SK-N-DZ (cell line): ENCODE data around the gene FCRL6.

Source experiments
- DNase-seq: peaks from one replicate; pipeline ENCODE4 v3.0.0-alpha.2; 2015; ENCODE audit warnings: low spot score
- small RNA-seq, 2 experiments: library from RNA; depleted of rRNA; stranded (forward); fragments of <200 nt; gene quantifications; one replicate each; pipeline ENCODE3, GENCODE V24; 2014

The FCRL6 gene

DNA sequence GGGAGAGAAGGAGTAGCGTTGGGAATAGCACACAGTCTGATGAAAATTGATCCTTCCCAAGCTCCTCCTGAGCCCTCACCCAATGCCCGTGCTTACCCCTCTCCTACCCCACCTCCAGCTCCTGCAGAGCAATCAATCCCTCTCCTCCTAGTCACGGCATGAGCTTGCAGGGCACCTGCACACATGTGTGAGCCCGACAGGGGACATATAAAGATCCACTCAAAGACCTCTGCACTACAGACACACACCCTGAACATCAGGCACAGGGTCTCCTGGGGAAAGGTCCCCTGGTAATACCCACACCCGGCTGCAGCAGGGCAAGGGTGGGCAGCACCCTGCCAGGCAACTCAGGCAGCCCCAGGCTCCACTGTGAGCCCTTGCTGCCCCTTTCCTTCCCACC is 59.9 kb downstream of the FCRL6 start:
- no peak for DNase-seq

DNA sequence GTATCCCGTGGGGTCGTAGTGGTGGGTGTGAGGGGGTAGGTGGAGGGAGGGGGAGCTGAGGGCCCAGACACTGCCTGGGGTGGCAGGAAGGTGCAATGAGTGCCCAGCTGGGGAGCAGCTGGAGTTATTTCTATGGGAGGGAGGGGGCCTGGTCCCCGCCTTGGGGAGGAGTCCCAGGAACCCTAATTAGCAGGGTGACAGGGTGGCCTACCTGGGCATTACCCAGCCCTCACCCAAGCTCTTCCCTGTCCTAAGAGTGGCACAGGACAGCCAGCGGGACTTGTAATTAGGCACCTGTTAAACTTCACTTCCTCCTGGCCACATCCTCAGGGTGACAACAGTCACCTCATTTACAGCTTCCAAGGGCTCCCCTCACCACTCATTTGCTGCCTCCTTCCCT is 60.4 kb downstream of the FCRL6 start, which contains the start of gene VSIG8:
TSS of gene VSIG8 (minus strand) at position 101 of the 400 bp plus-strand sequence. CDS start 136 bp downstream, outside the sequence.
- no peak for DNase-seq

DNA sequence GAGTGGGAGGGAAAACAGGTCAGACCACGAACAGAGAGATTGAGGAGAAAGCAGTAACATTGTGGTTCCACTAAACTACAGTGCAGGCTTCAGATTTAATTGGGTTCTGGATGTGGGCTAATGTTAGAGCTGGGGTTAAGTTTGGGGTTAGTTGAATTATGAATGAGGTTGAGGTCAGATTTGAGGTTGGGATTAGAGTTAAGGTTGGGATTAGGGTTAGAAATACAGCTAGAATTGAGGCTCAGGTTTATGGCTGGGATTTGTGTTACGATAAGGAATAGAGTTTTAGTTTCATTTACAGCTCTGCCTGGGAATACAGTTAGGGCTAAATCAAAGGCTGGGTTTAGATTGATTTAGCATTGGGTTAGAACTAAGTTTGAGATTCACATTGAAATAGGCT is 62.1 kb downstream of the FCRL6 start:
- DNase-seq, result no peak

Small RNA genes lying within 50 kb of the gene (small RNA-seq; reads per million reads assigned to genes)
- 0.22 to 0.45 reads per million in 2 experiments for gene RF00570
